Measurements from ENCODE around the gene REXO1. TPM values are rescaled to one million over a fixed set of nuclear protein-coding genes. Genes with fewer than 3 reads are reported as not detected.

REXO1 gene
- total RNA-seq, 1 experiment from 2014 or later: 56.8 TPM

GRCh38 chr19:1829958-1830357 is 18.3 kb downstream of the REXO1 start:
- Histone ChIP-seq H4K8ac (replicated peaks; ENCODE audit: insufficient read length, low read depth, low read length) (no peak overlapping the region), H2BK12ac (ENCODE audit: insufficient read length, low read depth, low read length) (no peak overlapping the region), H3K18ac (ENCODE audit: insufficient read length, low read depth, low read length) (no peak overlapping the region), H3T11ph (ENCODE audit: low read length) (no peak overlapping the region), H3K23me2 (ENCODE audit: insufficient read length, low read depth, low read length, poor library complexity, severe bottlenecking) (no peaks in the 10 kb centered on the region), H3K27me3 (ENCODE audit: insufficient read depth, low read length) (no peaks in the 10 kb centered on the region), H2BK120ac (ENCODE audit: low read depth, low read length, poor library complexity, severe bottlenecking) (no peak overlapping the region), H3K4me2 (ENCODE audit: insufficient read depth, insufficient read length, low read length) (no peak overlapping the region), H3K23ac (ENCODE audit: insufficient read length, low read depth, low read length) (no peak overlapping the region), H2AFZ (ENCODE audit: low read length) (no peak overlapping the region), H3K4ac (ENCODE audit: low read depth, low read length) (no peak overlapping the region), H3K14ac (ENCODE audit: insufficient read depth, low read length) (no peak overlapping the region), H3K27ac (ENCODE audit: insufficient read length, low read depth, low read length) (no peak overlapping the region), H4K5ac (ENCODE audit: insufficient read length, low read depth, low read length) (no peak overlapping the region), H4K91ac (ENCODE audit: insufficient read length, low read depth, low read length) (no peak overlapping the region), H2BK20ac (ENCODE audit: low read depth, low read length, poor library complexity, severe bottlenecking) (no peak overlapping the region), H3K79me1 (ENCODE audit: insufficient read depth, low read depth, low read length, poor library complexity, severe bottlenecking) (peaks cover 2% of the 10 kb centered on the region), H4K20me1 (ENCODE audit: control insufficient read depth, insufficient read depth, insufficient read length) (peaks cover 4% of the 10 kb centered on the region), H2BK5ac (ENCODE audit: insufficient read length, low read length) (no peak overlapping the region), H2BK15ac (ENCODE audit: low read depth, low read length) (no peak overlapping the region), H3K4me1 (ENCODE audit: insufficient read depth, low read length) (no peaks in the 10 kb centered on the region), H3K79me2 (ENCODE audit: insufficient read depth, low read length) (peaks cover 2% of the 10 kb centered on the region; the same call in 1 of the 2 replicates), H3K9me3 (ENCODE audit: control insufficient read depth, low read depth, low read length) (no peaks in the 10 kb centered on the region), H2AK5ac (ENCODE audit: insufficient read length, low read length) (no peak overlapping the region), H3K9ac (ENCODE audit: extremely low read depth, insufficient read length, low read length) (no peak overlapping the region), H3K56ac (ENCODE audit: insufficient read length, low read depth, low read length) (no peak overlapping the region)
- H3K4me3 Mint-ChIP-seq: no peak overlapping the region
- TF ChIP-seq CTCF (conservative IDR thresholded peaks at IDR 0.05): no peak
- peaks cover 4 to 16% (median 7%) of the 10 kb centered on the region in 3 experiments; a peak in 6 of 7 replicates for H3K36me3 Mint-ChIP-seq (ENCODE audit: insufficient read depth in 1 of 3, low read depth in 3 of 3)
- no peak for DNase-seq
- no peaks in the 10 kb centered on the region for H3K27me3 Mint-ChIP-seq (ENCODE audit: low read depth)
- WGBS (ENCODE audit: extremely low coverage, insufficient read length, low lambda C conversion rate): no CpG with 5 or more reads among the region's 11 CpGs
- no peaks in the 10 kb centered on the region for H3K9me3 Mint-ChIP-seq
- peaks cover 6 to 19% of the 10 kb centered on the region in 2 experiments; a peak in 3 of 4 replicates for H3K4me1 Mint-ChIP-seq
- no peak overlapping the region for H3K27ac Mint-ChIP-seq
